Heart right ventricle (tissue), 16 donors: Measurements from ENCODE around the gene NR2C1. TPM values are rescaled to one million over a fixed set of nuclear protein-coding genes. Genes with fewer than 3 reads are reported as not detected.

Experiments
- ATAC-seq, 8 donors: fragments of 200-7000 bp; cut with Tn5 transposase; one replicate each; pipeline ENCODE4 v1.9.1; 2020; ENCODE audit warnings: mild to moderate bottlenecking in 8 of 8, moderate library complexity in 8 of 8, moderate number of reproducible peaks in 1 of 8
- DNase-seq, 2 donors: peaks; one replicate each; pipeline ENCODE4 v3.0.0-alpha.2; 2020
- H3K27ac ChIP-seq, 10 donors: fragments of 200-600 bp; sonication (generic) in 2 of 10; one replicate each; pipeline versions ENCODE4 v1.5.0 to v1.8.0; 2020 to 2022; ENCODE audit warnings: mild to moderate bottlenecking in 3 of 10
- H3K27me3 ChIP-seq, 7 donors: fragments of 200-600 bp; one replicate each; pipeline ENCODE4 v1.8.0; 2021 to 2022; ENCODE audit warnings: mild to moderate bottlenecking in 2 of 7
- H3K36me3 ChIP-seq, 9 donors: fragments of 200-600 bp; sonication (generic) in 1 of 9; one replicate each; pipeline versions ENCODE4 v1.5.0 to v1.8.0; 2020 to 2022; ENCODE audit warnings: mild to moderate bottlenecking in 2 of 9
- H3K4me1 ChIP-seq, 9 donors: fragments of 200-600 bp; sonication (generic) in 1 of 9; one replicate each; pipeline versions ENCODE4 v1.5.0 to v1.8.0; 2020 to 2022; ENCODE audit warnings: mild to moderate bottlenecking in 4 of 9
- H3K4me3 ChIP-seq, 10 donors: fragments of 200-600 bp; sonication (generic) in 2 of 10; one replicate each; pipeline versions ENCODE4 v1.5.0 to v1.8.0; 2020 to 2022; ENCODE audit warnings: mild to moderate bottlenecking in 7 of 10, moderate library complexity in 2 of 10
- H3K9me3 ChIP-seq, 11 donors: fragments of 200-600 bp in 10 of 11; sonication (generic) in 2 of 11; one replicate each; pipeline versions ENCODE4 v1.5.0 to v1.8.0; 2013 to 2022; ENCODE audit warnings: mild to moderate bottlenecking in 2 of 11, control low read depth in 1 of 11, moderate library complexity in 1 of 11
- WGBS, 2 donors: extraction: QIAGEN DNeasy Blood & Tissue Kit; methylation state at CpG; one replicate each; pipeline ENCODE4 v1.1.7; 2013; ENCODE audit warnings: inconsistent platforms in 1 of 2; 5-methylcytosine and 5-hydroxymethylcytosine counted together
- intact Hi-C, 10 donors: fragments of 100-400 bp; cut with DNase I; formaldehyde crosslinking; loops; one replicate each; pipeline versions ENCODE4 v1.11.1 to v1.14.2; 2022
- polyA plus RNA-seq, 2 donors: library from polyadenylated mRNA; stranded (reverse); fragments of 200-250 nt; gene quantifications; one replicate each; pipeline ENCODE4 v1.2.3, GENCODE V29; 2013
- total RNA-seq, 10 donors: library from RNA; stranded (reverse); fragmentation: NEBNext Ultra II Directional in 3 of 10; extraction: Animal tissue kit (Norgen Biotek cat#: 25700) in 3 of 10; gene quantifications; one replicate each; pipeline versions ENCODE4 v1.2.1 to v1.2.4, GENCODE V29; 2021 to 2023
- TF ChIP-seq, protein P1 (sequence below), 9 donors: fragments of 200-600 bp; sonication (generic) in 2 of 9; IDR thresholded peaks; one replicate each; pipeline versions ENCODE4 v1.5.0 to v1.8.0; 2021 to 2022; ENCODE audit warnings: antibody characterized with exemption in 9 of 9, mild to moderate bottlenecking in 5 of 9, moderate library complexity in 1 of 9
- donor health status: Arrhythmogenic right ventricular cardiomyopathy.
- donor health status: ischemic (EF 13 %, LVEDD 7.1; RV severe dilation, severe dysfunction).
- donor health status: healthy with polysubstance abuse.
- donor health status: DM: no; HTN: yes; CAD: no.
- donor health status: DM: no; HTN: no; CAD: no.
- donor health status: ischemic (EF 25% LVEDD 6.9; RV normal size, moderate dysfunction).
- donor health status: ischemic (EF 25% LVEDD 5.7; RV mildly dilated, moderate dysfunction).
- donor health status: healthy.
- donor health status: DM: yes; HTN: yes; CAD: no.
- donor health status: Ischemic cardiomyopathy.
- donor health status: ischemic (EF 35%, LVEDD 5.7; RV mildly dilated, moderate dysfunction).
- donor health status: nonischemic (EF 11% LVEDD 7.7; RV severe dilation, severe dysfunction).
- donor health status: DM: yes; HTN: yes; CAD: no.
- donor health status: PGD.
- donor health status: ischemic (EF 29% LVEDD 5.4; RV normal size, mild dysfunction).
- donor health status: nonischemic (EF 23%, LVEDD 6.1; RV moderate dilation, normal function).

The NR2C1 gene
- total and polyA plus RNA-seq, 12 donors = 11.3 to 189 (median 38.3) TPM

DNA sequence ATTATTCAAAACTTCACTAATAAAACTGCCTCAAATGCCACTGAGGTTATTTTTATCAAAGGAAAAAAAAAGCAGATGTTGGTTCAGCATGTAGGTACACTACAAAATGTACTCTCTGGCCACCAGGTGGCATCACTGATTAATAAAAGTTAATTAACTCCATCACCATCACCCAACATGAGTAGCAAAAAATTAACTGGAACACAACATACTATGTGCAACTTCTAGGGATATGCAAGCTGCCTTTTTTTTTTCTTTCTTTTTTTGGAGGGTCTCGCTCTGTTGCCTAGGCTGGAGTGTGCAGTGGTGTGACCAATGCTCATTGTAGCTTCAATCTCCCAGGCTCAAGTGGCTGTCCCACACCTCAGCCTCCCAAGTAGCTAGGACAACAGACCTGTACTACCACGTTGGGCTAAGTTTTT lies 43.8 kb upstream of the NR2C1 start:
- H3K4me3 ChIP-seq = no peak overlapping the region
- peaks cover 0 to 15% (median 0%) of the 10 kb centered on the region in 9 donors for H3K36me3 ChIP-seq
- no peaks in the 10 kb centered on the region for H3K27me3 ChIP-seq
- 37 to 38% methylated on average over 2 of the region's 2 CpGs for WGBS, 2 donors
- intact Hi-C loops = loop anchor here (1.0 to 10.0 kb wide), 10 partner anchors 98 to 417 kb away; partner anchors contain the start of genes FGD6 (in 8 of the 10) and VEZT (in 8 of the 10)
- H3K9me3 ChIP-seq = no peaks in the 10 kb centered on the region
- peak overlapping the region in 2 of 10 donors; percentile 2 to 23 for H3K27ac ChIP-seq
- TF ChIP-seq, protein P1, sequence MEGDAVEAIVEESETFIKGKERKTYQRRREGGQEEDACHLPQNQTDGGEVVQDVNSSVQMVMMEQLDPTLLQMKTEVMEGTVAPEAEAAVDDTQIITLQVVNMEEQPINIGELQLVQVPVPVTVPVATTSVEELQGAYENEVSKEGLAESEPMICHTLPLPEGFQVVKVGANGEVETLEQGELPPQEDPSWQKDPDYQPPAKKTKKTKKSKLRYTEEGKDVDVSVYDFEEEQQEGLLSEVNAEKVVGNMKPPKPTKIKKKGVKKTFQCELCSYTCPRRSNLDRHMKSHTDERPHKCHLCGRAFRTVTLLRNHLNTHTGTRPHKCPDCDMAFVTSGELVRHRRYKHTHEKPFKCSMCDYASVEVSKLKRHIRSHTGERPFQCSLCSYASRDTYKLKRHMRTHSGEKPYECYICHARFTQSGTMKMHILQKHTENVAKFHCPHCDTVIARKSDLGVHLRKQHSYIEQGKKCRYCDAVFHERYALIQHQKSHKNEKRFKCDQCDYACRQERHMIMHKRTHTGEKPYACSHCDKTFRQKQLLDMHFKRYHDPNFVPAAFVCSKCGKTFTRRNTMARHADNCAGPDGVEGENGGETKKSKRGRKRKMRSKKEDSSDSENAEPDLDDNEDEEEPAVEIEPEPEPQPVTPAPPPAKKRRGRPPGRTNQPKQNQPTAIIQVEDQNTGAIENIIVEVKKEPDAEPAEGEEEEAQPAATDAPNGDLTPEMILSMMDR (IDR thresholded peaks at IDR 0.05) = peak; percentile 52 to 84 (median 74)
- DNase-seq (peak in 1 of 2 donors; percentile 81), ATAC-seq (peak; percentile 80 to 94 (median 92))
- H3K4me1 ChIP-seq = peaks cover 0 to 26% (median 19%) of the 10 kb centered on the region in 9 donors

DNA sequence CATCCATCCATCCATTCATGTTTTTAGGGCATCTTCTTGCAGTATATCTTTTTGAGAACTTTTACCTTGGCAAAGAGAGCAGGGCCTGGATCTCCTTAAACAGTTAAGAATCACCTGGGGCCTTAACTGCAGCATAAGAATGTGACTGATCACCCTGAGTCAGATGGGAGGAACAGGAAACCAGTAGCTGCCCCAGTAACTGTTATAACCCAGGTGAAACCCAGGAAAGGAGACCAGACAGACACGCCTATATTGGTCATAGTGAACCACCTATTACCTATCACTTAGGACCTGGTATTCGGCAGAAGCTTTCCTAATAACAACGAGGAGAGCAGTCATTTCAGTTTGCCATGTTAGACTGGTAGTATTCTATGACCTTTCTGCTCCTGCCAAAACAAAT lies 43.4 kb upstream of the NR2C1 start:
- TF ChIP-seq, protein P1 (IDR thresholded peaks at IDR 0.05) = no peak

DNA sequence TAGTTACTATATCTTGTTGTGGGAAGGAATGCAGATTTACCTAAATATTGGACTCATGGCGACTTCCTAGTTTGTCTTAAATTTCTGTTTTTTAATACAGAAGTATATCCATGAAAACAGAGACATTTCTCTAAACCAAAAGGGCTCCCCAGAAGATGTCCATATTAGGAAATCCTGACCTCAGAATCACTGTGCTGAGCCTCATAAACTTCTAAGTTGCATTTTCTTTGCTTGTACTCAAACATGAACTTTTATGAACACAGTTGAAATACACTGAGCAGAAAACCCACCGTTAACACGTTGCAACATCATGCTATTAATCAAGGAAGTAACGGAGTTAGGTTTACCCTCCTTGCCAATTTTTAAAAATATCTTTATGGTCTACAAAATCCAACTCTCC lies 42.9 kb upstream of the NR2C1 start:
- DNase-seq = no peak
- WGBS, 2 donors = 74 to 76% methylated on average over 4 of the region's 4 CpGs

More for the DNA sequence above, 43.4 kb upstream of the NR2C1 start:
- H3K4me3 ChIP-seq = no peak overlapping the region
- H3K9me3 ChIP-seq = no peaks in the 10 kb centered on the region
- peaks cover 0 to 26% (median 19%) of the 10 kb centered on the region in 9 donors for H3K4me1 ChIP-seq
- peaks cover 0 to 19% (median 0%) of the 10 kb centered on the region in 9 donors for H3K36me3 ChIP-seq
- H3K27me3 ChIP-seq = no peaks in the 10 kb centered on the region
- no peak for DNase-seq
- peak overlapping the region in 1 of 10 donors; percentile 2 for H3K27ac ChIP-seq
- WGBS, 2 donors = 62 to 72% methylated on average over 3 of the region's 3 CpGs
- intact Hi-C loops = loop anchor here (1.0 to 10.0 kb wide), 10 partner anchors 98 to 418 kb away; partner anchors contain the start of genes FGD6 (in 8 of the 10) and VEZT (in 8 of the 10)
- peak in 6 of 8 donors; percentile 8 to 36 (median 22) for ATAC-seq

DNA sequence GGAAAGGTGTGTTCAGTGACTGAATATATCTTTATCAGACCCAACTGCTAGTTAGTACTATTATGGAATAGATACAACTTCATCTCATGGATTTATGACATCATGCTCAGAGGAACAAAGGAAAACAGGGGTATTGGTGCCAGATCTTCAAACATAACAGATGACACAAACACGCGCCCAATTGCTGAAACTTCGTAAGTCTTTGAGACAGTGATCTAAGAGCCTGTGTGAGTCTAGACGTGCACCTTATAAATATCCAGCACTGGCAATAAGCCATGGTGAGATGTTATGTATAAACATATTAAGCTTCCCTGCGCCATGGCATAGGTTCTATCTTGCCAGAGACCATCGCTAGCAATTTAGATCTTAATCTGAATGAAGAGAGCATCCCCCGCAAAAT lies 42.2 kb upstream of the NR2C1 start:
- TF ChIP-seq, protein P1 (IDR thresholded peaks at IDR 0.05) = no peak
- 75 to 77% methylated on average over 7 of the region's 7 CpGs for WGBS, 2 donors
- H3K36me3 ChIP-seq = peaks cover 0 to 30% (median 0%) of the 10 kb centered on the region in 9 donors
- DNase-seq (no peak), ATAC-seq (no peak)
- no peak overlapping the region for H3K27ac ChIP-seq
- H3K27me3 ChIP-seq = no peaks in the 10 kb centered on the region
- intact Hi-C loops = loop anchor here in 9 of 10 donors (1.0 to 10.0 kb wide), 7 partner anchors 99 to 417 kb away; partner anchors contain the start of genes FGD6 (in 5 of the 9) and VEZT (in 5 of the 9)
- no peaks in the 10 kb centered on the region for H3K9me3 ChIP-seq
- peaks cover 0 to 26% (median 19%) of the 10 kb centered on the region in 9 donors for H3K4me1 ChIP-seq
- no peak overlapping the region for H3K4me3 ChIP-seq

More for the DNA sequence above, 42.9 kb upstream of the NR2C1 start:
- intact Hi-C loops = loop anchor here in 9 of 10 donors (1.0 to 10.0 kb wide), 7 partner anchors 98 to 416 kb away; partner anchors contain the start of genes FGD6 (in 5 of the 9) and VEZT (in 5 of the 9)
- peaks cover 0 to 26% (median 19%) of the 10 kb centered on the region in 9 donors for H3K4me1 ChIP-seq
- no peak overlapping the region for H3K4me3 ChIP-seq
- peaks cover 0 to 23% (median 0%) of the 10 kb centered on the region in 9 donors for H3K36me3 ChIP-seq
- no peaks in the 10 kb centered on the region for H3K27me3 ChIP-seq
- ATAC-seq = no peak
- H3K9me3 ChIP-seq = no peaks in the 10 kb centered on the region
- TF ChIP-seq, protein P1 (IDR thresholded peaks at IDR 0.05) = no peak
- H3K27ac ChIP-seq = no peak overlapping the region
